GM12864 (cell line): ENCODE results near the gene PRDM2.

Source experiments
- DNase-seq: peaks from one replicate; pipeline ENCODE4 v3.0.0-alpha.2; 2011; ENCODE audit warnings: low read depth
- H3K4me3 ChIP-seq: 2 replicates; pipeline ENCODE4 v1.5.1; 2011; ENCODE audit warnings: mild to moderate bottlenecking, low read depth, low read length, control low read depth
- TF ChIP-seq, protein P1 (sequence below): IDR thresholded peaks from 2 replicates; pipeline ENCODE4 v1.5.1; 2011; ENCODE audit warnings: low read depth, mild to moderate bottlenecking, moderate library complexity, low read length, control low read depth, inconsistent platforms; ENCODE audit errors: missing control alignments

The PRDM2 gene

DNA sequence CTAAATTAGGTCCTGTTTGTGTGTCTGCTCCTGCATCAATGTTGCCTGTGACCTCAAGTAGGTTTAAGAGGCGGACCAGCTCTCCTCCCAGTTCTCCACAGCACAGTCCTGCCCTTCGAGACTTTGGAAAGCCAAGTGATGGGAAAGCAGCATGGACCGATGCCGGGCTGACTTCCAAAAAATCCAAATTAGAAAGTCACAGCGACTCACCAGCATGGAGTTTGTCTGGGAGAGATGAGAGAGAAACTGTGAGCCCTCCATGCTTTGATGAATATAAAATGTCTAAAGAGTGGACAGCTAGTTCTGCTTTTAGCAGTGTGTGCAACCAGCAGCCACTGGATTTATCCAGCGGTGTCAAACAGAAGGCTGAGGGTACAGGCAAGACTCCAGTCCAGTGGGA is 79.9 kb downstream of the PRDM2 start:
- no peak overlapping the region for H3K4me3 ChIP-seq
- TF ChIP-seq, protein P1, sequence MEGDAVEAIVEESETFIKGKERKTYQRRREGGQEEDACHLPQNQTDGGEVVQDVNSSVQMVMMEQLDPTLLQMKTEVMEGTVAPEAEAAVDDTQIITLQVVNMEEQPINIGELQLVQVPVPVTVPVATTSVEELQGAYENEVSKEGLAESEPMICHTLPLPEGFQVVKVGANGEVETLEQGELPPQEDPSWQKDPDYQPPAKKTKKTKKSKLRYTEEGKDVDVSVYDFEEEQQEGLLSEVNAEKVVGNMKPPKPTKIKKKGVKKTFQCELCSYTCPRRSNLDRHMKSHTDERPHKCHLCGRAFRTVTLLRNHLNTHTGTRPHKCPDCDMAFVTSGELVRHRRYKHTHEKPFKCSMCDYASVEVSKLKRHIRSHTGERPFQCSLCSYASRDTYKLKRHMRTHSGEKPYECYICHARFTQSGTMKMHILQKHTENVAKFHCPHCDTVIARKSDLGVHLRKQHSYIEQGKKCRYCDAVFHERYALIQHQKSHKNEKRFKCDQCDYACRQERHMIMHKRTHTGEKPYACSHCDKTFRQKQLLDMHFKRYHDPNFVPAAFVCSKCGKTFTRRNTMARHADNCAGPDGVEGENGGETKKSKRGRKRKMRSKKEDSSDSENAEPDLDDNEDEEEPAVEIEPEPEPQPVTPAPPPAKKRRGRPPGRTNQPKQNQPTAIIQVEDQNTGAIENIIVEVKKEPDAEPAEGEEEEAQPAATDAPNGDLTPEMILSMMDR, result no peak
- no peak for DNase-seq

DNA sequence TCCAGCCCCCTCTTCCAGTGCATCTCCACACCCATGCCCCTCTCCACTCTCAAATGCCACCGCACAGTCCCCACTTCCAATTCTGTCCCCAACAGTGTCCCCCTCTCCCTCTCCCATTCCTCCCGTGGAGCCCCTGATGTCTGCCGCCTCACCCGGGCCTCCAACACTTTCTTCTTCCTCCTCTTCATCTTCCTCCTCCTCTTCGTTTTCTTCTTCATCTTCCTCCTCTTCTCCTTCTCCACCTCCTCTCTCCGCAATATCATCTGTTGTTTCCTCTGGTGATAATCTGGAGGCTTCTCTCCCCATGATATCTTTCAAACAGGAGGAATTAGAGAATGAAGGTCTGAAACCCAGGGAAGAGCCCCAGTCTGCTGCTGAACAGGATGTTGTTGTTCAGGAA is 80.8 kb downstream of the PRDM2 start:
- DNase-seq, result no peak
- TF ChIP-seq, protein P1, result no peak
- no peak overlapping the region for H3K4me3 ChIP-seq

DNA sequence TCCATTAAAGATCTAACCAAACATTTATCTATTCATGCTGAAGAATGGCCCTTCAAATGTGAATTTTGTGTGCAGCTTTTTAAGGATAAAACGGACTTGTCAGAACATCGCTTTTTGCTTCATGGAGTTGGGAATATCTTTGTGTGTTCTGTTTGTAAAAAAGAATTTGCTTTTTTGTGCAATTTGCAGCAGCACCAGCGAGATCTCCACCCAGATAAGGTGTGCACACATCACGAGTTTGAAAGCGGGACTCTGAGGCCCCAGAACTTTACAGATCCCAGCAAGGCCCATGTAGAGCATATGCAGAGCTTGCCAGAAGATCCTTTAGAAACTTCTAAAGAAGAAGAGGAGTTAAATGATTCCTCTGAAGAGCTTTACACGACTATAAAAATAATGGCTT is 81.2 kb downstream of the PRDM2 start:
- no peak overlapping the region for H3K4me3 ChIP-seq
- DNase-seq, result no peak
- TF ChIP-seq, protein P1, result no peak

DNA sequence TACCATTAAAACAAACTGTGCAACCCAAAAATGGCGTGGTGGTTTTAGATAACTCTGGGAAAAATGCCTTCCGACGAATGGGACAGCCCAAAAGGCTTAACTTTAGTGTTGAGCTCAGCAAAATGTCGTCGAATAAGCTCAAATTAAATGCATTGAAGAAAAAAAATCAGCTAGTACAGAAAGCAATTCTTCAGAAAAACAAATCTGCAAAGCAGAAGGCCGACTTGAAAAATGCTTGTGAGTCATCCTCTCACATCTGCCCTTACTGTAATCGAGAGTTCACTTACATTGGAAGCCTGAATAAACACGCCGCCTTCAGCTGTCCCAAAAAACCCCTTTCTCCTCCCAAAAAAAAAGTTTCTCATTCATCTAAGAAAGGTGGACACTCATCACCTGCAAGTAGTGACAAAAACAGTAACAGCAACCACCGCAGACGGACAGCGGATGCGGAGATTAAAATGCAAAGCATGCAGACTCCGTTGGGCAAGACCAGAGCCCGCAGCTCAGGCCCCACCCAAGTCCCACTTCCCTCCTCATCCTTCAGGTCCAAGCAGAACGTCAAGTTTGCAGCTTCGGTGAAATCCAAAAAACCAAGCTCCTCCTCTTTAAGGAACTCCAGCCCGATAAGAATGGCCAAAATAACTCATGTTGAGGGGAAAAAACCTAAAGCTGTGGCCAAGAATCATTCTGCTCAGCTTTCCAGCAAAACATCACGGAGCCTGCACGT is 82.1 kb downstream of the PRDM2 start:
- no peak overlapping the region for H3K4me3 ChIP-seq
- DNase-seq, result no peak
- TF ChIP-seq, protein P1, result no peak

DNA sequence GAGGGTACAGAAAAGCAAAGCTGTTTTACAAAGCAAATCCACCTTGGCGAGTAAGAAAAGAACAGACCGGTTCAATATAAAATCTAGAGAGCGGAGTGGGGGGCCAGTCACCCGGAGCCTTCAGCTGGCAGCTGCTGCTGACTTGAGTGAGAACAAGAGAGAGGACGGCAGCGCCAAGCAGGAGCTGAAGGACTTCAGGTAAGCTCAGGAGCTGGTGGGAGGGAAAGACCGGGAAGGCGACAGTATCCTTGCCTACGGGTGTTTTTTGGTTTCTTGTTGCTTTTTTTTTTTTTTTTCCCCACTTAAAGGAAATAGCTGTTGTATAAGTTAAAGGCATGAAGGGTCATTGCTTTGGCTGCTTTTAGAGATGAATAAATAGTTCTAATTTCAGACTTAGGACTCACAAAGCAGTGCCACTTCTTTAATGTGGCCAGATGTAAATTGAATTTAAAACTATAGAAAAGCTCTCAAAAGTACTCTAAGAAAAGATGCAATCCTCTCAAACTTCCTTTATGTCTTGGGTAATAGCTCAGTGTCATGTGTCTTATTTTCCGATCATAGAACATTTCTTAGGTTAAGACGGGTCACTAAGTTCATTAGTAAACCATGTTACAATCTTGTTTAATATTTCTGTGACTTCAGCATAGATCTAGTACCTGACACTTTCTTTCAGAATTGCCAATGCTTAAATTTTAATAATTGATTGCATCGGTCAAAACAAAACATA is 82.8 kb downstream of the PRDM2 start:
- DNase-seq, result no peak
- H3K4me3 ChIP-seq, result no peak overlapping the region
- TF ChIP-seq, protein P1, result no peak

DNA sequence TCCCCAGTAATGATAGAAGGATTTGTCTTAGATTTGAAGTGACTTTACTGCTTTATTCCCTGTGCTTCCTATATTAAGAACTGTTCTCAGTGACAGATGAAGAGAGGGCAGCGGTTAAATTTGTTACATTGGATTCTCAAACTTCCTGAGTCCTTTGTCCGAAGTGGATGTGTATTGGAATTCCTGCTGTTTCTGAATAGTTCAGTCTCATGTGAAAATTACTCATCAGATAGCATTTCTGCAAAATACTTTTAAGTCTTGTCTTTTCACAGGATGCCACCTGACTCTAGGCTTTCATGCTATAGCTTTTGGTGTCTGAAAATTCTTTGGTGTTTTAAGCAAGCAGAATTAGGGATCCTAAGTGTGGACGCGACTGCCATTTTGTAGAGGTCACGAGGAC is 83.6 kb downstream of the PRDM2 start:
- H3K4me3 ChIP-seq, result no peak overlapping the region
- DNase-seq, result no peak
- TF ChIP-seq, protein P1, result no peak
